ENCODE results near the gene PIK3C2B. TPM values are rescaled to one million over a fixed set of nuclear protein-coding genes. Genes with fewer than 3 reads are reported as not detected.

The PIK3C2B gene, protein sequence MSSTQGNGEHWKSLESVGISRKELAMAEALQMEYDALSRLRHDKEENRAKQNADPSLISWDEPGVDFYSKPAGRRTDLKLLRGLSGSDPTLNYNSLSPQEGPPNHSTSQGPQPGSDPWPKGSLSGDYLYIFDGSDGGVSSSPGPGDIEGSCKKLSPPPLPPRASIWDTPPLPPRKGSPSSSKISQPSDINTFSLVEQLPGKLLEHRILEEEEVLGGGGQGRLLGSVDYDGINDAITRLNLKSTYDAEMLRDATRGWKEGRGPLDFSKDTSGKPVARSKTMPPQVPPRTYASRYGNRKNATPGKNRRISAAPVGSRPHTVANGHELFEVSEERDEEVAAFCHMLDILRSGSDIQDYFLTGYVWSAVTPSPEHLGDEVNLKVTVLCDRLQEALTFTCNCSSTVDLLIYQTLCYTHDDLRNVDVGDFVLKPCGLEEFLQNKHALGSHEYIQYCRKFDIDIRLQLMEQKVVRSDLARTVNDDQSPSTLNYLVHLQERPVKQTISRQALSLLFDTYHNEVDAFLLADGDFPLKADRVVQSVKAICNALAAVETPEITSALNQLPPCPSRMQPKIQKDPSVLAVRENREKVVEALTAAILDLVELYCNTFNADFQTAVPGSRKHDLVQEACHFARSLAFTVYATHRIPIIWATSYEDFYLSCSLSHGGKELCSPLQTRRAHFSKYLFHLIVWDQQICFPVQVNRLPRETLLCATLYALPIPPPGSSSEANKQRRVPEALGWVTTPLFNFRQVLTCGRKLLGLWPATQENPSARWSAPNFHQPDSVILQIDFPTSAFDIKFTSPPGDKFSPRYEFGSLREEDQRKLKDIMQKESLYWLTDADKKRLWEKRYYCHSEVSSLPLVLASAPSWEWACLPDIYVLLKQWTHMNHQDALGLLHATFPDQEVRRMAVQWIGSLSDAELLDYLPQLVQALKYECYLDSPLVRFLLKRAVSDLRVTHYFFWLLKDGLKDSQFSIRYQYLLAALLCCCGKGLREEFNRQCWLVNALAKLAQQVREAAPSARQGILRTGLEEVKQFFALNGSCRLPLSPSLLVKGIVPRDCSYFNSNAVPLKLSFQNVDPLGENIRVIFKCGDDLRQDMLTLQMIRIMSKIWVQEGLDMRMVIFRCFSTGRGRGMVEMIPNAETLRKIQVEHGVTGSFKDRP (N-terminal part only)
- 10 to 100 TPM; 23.3 to 25.0 TPM for total RNA-seq

DNA sequence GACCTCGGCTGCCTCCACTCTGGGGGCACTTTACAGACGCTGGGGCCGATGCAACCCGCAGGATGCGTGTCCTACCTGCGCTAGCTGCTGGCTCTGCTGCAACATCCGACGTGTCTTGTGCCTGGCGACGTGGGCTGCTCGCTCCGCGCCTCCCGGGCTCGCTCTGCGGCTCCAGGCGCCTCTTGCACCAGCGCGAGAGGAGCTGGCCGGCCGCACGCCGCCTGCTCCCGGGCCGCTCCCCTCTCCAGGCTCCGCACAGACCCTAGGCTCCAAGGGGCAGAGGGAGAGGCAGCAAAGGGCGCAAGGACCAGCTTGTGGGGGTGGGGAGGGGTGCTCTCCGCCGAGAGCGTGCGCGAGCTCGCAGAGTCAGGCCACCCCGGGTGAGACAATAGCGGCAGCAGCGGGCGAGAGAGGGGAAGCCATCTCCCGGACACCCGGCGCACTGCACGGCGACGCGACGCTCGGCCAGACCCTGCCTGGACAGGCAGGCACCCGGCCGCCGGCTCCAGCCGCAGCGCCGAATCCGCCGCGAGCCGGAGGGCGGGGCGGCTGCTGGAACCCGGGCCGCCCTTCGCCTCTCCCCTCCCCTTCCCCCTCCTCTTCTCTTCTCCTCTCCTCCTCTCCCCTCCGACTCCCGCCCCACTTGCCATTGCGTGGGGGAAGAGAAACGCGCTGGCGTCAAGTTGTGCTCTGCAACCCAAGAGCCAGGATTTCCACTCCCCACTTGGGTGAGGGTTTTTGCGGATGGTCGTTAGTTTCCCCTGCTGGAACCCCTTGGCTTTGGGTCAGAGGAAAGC, at the start of gene PIK3C2B:
Gene PIK3C2B (minus strand): TSS at position 525 of the 797 bp plus-strand sequence. CDS start 25,003 bp downstream, outside the sequence.
- CTCF ChIA-PET, result interaction anchor here (0.6 to 17.2 kb wide), 12 partner anchors 11 to 795 kb away, joined by 3 to 397 read pairs (median 3); no protein-coding TSS in a partner anchor
- POLR2A ChIA-PET, result interaction anchor here (0.6 to 2.0 kb wide), 15 partner anchors 8 to 796 kb away, joined by 3 to 21 read pairs (median 4); partner anchors contain the start of gene MDM4

DNA sequence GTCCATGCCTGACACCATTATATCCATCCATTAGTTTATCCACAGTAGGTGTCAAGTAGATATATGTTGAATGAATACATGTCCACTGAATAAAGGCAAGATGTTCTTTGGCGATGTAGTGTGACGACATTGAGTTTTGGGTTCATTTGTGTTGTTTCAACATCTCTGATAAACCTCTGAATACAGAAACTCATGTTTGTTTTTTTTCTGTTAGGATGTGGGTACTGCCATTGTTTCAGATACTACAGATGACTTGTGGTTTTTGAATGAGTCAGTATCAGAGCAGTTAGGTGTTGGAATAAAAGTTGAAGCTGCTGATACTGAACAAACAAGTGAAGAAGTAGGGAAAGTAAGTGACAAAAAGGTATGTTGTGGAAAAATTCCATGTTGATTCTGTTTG, 49.7 kb upstream of the PIK3C2B start:
- POLR2A ChIA-PET, result no interaction called here
- CTCF ChIA-PET, result interaction anchor here (1.7 kb wide), 1 partner anchor 263 kb away, joined by 6 read pairs; no protein-coding TSS in a partner anchor

DNA sequence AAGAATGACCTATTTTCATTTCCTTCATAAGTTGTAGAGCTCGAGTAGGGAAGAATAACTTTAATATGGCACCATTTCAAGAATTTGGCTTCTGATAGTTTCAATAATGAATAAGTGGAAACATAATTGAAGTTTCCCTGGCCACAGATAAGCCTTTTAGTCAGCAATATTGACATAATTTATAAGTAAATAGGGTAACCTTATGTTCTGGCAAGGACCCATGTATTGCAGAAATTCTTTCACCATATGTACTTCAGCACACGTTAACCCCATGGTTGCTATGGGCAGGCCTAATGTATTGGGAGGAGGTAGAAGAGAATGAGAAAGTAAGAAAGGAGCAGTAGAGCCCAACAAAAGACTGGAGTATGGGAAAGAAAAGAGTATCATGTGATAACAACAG, 47.0 kb upstream of the PIK3C2B start:
- ChIA-PET CTCF (interaction anchor here (1.1 kb wide), 1 partner anchor 16 kb away, joined by 3 read pairs; no protein-coding TSS in a partner anchor), POLR2A (no interaction called here)

DNA sequence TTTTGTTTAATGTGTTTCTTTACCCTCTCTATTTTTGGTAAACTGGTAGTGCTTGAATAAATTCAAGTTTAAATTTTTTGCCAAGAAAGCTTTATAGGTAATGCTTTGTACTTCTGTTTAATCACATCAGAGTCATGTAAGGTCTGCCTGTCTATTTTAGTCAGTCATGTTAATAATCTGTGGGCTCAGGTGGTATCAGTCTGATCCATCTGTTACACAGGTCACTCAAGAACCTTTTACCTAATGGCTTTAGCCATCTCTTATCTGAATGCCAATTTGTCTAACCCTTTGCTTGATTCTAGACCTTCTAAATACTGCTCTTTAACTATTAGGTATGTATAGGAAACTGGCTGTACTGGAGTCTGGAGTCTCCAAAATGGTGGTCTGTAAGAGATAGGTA, 38.2 kb upstream of the PIK3C2B start:
- CTCF ChIA-PET, result no interaction called here
- POLR2A ChIA-PET, result no interaction called here

DNA sequence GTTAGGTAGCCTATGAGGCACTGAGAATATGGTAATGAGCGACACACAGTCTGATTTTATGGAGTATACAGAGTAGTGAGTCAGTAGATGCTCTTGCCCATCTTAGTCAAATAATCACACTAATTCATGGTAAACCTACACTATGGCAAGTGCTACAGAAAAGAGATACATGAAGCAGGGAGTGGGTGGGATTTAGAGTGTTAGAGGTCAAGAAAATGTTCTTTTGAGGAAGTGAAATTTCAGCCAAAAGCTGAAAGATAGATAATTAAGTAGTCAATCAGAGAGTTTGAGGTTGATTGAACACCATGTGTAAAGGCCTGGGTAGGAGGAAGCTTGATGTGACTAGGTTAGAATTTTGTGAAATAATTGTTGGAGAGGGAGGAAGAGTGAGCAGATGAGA, 36.3 kb upstream of the PIK3C2B start:
- POLR2A ChIA-PET, result interaction anchor here (0.5 to 1.0 kb wide), 2 partner anchors 9 to 14 kb away, joined by 3 read pairs; no protein-coding TSS in a partner anchor

DNA sequence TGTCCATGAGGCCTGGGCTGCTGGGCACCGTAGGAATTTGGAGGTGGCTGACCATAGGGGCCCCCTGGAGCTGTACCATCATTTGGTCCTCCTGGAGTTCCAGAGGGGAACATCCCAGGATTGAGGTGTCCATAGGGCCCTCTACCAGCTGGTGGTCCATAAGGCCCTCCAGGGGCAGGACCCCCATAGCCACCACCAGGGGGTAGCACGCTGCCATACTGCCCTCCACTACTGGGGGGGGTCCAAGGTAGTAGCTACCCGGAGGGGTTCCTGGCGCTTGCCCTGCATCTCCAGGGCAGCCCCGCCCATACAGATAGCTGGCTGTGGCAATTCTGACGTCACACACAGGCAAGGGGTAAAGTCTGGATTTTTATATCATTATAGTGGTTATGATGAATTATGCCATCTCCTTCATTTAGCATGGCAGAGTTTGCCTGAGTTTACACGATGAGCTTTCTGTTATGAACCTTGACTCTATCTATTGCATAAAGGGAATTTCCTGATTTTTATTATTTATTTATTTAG, 34.8 kb upstream of the PIK3C2B start:
- CTCF ChIA-PET, result interaction anchor here (0.6 kb wide), 1 partner anchor 34 kb away, joined by 3 read pairs; no protein-coding TSS in a partner anchor
- POLR2A ChIA-PET, result interaction anchor here (0.9 kb wide), 1 partner anchor 12 kb away, joined by 3 read pairs; no protein-coding TSS in a partner anchor

More for the DNA sequence above, 36.3 kb upstream of the PIK3C2B start:
- CTCF ChIA-PET, result no interaction called here

DNA sequence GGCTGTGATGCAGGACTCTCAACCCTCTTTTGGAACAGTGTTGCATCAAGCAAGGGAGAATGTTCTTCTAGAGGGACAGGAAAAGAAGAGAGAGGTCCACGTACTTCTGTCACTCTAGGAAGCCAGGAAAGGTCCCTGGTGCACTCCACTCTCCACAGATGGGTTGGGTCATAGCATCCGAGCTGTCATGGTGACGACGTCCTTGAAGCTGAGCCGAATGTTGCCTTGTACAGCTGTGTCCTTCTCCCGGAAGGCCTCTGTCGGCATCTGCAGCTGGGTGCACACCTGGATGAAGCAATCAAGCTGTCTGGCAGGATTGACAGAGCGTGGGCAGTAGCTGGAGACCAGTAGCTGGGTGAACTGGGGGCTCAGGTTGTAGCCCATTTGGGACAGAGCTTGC, 34.1 kb upstream of the PIK3C2B start:
- ChIA-PET POLR2A (interaction anchor here (0.9 kb wide), 1 partner anchor 11 kb away, joined by 3 read pairs; no protein-coding TSS in a partner anchor), CTCF (interaction anchor here (1.1 to 1.2 kb wide), 2 partner anchors 26 to 278 kb away, joined by 4 read pairs; no protein-coding TSS in a partner anchor)

DNA sequence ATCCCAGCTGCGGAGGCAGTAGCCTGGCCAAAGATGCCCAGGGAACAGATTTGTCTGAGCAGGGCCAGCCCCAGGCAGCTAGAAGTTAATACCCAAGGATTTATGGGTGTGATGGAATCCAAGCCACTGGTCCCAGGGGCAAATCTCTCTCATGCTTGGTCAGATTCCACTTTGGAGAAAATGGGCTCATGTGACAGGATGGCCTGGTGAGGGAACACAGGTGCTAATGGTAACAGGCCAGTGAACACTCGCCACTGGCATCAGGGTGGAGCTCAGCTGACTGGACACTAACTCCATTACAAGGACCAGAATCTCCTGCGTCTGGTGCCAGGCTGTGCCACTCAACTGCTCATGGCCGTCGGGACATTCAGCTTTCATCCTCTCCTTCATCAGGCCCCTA, 33.6 kb upstream of the PIK3C2B start:
- POLR2A ChIA-PET, result interaction anchor here (0.6 to 0.9 kb wide), 2 partner anchors 11 to 12 kb away, joined by 3 read pairs; partner anchors contain the start of gene MDM4
- CTCF ChIA-PET, result interaction anchor here (0.5 to 1.2 kb wide), 3 partner anchors 26 to 279 kb away, joined by 3 to 4 read pairs (median 4); no protein-coding TSS in a partner anchor

DNA sequence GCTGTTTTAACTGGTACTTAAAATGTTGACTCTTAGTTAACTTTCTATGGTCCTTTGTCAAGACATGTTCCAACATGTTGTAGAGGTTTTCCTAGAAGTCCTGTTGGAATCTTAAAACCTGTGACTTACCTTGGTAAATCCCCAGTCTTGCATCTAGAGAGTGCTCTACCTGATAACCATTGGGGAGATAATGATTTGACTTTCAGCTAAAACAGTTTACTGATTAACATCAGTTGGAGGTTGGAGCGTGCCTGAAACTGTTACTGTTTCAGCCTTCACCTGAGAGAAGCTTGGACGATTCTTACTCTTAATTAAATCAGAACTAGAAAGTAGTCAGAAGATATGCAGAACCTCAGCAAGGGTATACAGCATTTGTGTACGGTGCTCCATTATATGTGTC, 30.4 kb upstream of the PIK3C2B start:
- ChIA-PET CTCF (no interaction called here), POLR2A (no interaction called here)

DNA sequence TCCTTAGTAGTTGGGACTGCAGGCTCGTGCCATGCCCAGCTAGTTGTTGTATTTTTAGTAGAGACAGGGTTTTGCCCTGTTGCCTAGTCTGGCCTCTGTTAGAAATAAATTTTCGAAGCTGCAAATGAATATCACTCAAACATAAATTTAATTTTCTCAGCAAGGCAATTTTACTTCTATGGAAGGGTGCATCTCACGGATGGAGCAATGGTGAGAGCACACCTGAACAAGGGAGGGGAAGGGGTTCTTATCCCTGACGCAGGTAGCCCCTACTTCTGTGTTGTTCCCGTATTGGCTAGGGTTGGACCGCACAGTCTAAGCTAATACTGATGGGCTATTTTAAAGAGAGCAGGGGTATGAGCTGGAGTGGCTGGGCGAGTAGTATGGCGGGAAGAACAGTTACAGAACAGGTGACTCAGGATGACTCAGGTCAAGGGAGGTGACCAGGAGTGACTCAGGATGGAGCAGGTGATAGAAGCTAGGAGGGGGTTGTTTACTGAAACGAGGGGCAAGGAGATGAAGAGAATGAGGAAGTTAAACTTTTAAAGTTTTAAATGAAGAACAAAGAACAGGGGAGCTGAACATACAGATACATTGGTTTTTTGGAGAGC, 29.1 kb upstream of the PIK3C2B start:
- ChIA-PET POLR2A (no interaction called here), CTCF (interaction anchor here (1.1 kb wide), 1 partner anchor 283 kb away, joined by 4 read pairs; no protein-coding TSS in a partner anchor)

DNA sequence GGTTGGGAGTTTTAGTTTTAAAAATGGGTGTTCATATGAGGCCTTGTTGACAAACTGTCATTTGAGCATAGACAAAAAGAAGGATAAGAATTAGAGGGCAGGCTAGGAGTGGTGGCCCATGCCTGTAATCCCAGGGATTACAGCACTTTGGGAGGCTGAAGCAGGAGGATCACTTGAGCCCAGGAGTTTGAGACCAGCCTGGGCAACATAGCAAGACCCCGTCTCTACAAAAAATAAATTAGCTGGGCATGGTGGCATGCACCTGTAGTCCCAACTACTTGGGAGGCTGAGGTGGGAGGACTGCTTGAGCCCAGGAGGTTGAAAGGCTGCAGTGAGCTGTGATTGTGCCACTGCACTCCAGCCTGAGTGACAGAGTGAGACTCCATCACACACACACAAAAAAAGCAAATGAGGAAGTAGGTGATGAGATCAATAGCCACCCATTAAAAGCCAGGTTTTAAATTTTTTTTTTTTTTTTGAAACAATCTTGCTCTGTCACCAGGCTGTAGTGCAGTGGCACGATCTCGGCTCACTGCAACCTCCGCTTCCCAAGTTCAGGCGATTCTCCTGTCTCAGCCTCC, 27.4 kb upstream of the PIK3C2B start:
- ChIA-PET POLR2A (interaction anchor here (0.6 kb wide), 1 partner anchor 9 kb away, joined by 3 read pairs; no protein-coding TSS in a partner anchor), CTCF (interaction anchor here (0.7 kb wide), 1 partner anchor 623 kb away, joined by 3 read pairs; no protein-coding TSS in a partner anchor)

DNA sequence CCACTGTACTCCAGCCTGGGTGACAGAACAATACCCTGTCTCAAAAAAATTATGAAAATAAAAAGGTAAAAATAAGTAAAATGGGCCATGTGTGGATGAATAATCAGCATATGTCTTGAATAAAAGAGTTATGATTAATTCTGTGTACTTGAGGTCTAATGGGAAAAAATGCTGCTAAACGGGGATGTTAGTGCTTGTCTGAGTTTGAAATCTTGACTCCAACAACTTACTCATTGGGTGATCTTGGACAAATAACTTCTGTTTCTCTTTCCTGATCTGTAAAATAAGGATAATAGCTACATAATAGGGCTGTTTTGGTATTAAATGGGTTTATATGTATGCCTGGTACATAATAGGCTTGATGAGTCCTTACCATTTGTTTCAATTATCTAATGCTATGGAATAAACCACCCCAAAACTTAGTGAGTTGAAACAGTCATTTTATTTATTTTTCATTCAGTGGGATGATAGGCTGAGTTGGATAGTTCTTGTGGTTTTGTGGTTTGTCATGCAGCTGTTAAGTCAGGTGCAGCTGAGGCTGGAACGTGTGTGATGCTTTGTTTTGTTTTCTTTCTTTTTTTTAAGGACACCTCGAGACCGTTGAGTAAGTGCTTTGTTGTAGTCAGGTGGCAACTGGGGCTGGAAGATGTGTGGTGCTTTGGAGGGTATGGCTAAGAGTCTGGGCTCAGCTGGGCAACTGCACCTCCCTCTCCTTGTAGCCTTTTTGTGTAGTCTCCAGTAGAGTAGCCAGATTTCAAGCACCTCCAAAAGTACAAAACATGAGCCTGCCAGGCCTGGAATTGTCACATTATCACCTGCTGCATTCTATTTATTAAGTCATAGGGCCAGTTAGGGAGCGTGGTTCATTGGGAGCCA, 26.5 kb upstream of the PIK3C2B start:
- ChIA-PET CTCF (no interaction called here), POLR2A (interaction anchor here (0.9 kb wide), 1 partner anchor 15 kb away, joined by 3 read pairs; no protein-coding TSS in a partner anchor)

DNA sequence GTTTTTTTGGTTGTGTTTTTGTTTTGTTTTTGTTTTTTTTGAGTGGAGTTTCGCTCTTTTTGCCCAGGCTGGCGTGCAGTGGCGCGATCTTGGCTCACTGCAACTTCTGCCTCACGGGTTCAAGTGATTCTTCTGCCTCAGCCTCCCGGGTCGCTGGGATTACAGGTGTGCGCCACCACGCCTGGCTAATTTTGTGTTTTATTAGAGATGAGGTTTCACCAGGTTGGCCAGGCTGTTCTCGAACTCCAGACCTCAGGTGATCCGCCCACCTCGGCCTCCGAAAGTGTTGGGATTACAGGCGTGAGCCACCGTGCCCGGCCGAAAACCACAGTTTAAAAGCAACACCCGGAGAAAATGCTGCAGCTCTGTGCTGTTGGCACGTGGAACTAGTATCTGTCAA, 22.8 kb upstream of the PIK3C2B start:
- ChIA-PET CTCF (interaction anchor here (2.5 kb wide), 1 partner anchor 10 kb away, joined by 33 read pairs; no protein-coding TSS in a partner anchor), POLR2A (interaction anchor here (0.7 to 1.1 kb wide), 5 partner anchors 11 to 604 kb away, joined by 3 read pairs; partner anchors contain the start of gene RBBP5)

DNA sequence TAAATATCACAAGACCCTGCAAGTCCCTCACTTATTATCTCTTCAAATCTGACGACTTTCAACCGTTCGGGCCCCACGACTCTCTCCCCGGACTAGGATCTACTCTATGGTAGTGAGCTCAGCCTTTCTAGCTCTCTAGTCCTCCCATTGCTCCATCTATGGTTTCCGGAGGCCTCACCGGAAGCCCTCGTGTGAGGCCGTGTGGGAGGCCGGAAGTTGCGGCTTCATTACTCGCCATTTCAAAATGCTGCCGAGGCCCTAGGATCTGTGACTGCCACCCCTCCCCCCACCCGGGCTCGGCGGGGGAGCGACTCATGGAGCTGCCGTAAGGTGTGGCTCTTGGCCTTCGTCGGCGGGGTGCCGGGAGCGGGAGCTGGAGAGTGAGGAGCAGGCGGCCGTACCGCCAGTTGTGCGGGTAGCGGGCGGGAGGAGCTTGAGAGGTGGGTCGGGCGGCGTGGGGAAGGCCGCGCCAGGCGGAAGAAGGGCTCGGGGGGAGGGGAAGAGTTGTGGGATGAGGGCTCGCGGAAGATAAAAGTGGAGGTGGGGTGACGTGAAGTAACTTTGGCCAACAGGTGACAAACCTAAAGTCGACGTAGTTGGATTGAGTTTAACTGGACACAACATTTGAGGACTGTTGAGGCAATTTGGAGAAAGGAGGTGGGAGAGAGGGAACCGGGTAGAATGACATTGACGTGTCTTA, 21.7 kb upstream of the PIK3C2B start, which contains the start of gene MDM4:
Gene MDM4 (plus strand): TSS at position 227 of the 700 bp plus-strand sequence. CDS start 9,113 bp downstream, outside the sequence.
- ChIA-PET CTCF (interaction anchor here (0.7 to 2.5 kb wide), 8 partner anchors 9 to 1195 kb away, joined by 3 to 33 read pairs (median 4); no protein-coding TSS in a partner anchor), POLR2A (interaction anchor here (0.6 to 2.3 kb wide), 8 partner anchors 10 to 896 kb away, joined by 3 to 48 read pairs (median 4); partner anchors contain the start of gene PIK3C2B)

DNA sequence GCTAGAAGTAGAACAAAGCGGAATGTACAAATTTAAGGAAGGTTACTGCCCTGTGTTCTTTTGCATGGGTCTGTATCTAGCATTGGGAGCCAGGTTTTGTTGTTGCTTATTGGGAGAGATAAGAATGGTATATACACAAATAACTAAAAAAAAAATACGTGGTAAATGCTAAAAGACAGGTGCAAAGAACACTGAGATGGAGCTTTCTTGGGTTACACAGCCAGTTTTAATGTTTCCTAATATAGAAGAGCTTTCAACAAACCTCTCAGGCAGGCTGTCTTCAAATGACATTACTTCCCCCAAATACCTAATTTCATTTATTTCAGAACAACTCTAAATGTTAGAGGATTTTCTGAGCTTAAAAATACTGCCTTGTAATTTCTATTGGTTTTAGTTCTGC, 20.2 kb upstream of the PIK3C2B start:
- CTCF ChIA-PET, result interaction anchor here (1.0 to 1.7 kb wide), 2 partner anchors 12 to 21 kb away, joined by 4 to 7 read pairs; partner anchors contain the start of gene PIK3C2B

More for the DNA sequence above, 20.2 kb upstream of the PIK3C2B start:
- POLR2A ChIA-PET, result interaction anchor here (0.6 to 2.3 kb wide), 3 partner anchors 8 to 309 kb away, joined by 3 to 48 read pairs (median 21); partner anchors contain the start of gene PIK3C2B
